ENCODE results near the gene CDY2A.
"Not testable (repeated sequence)": the region's sequence is repeated elsewhere in the genome, so short reads cannot be mapped to it uniquely, and the experiment has no call there.

DNA sequence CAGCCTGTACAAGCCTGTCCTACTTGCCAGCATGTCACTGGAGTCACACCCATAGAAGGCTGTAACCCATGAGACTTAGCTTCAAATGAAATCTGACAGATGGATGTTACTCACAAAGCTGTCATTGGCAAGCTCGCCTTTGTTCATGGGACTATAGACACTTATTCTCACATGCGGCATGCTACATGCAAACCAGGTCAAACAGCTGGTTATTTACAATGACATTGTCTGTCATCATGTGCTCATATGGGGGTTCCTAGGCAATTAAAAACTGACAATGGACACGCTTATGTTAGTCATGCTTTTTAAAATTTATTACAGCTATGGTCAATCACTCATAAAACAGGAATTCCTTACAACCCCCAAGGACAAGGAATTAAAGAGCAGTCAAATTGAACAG lies 30.9 kb downstream of the CDY2A start:
- TF ChIP-seq MAZ (IDR thresholded peaks at IDR 0.05; ENCODE audit: borderline replicate concordance, low read depth, low read length); POLR2A (IDR thresholded peaks at IDR 0.05; ENCODE audit: low read depth, low read length): not testable (repeated sequence)
- TF ChIP-seq, protein P1, sequence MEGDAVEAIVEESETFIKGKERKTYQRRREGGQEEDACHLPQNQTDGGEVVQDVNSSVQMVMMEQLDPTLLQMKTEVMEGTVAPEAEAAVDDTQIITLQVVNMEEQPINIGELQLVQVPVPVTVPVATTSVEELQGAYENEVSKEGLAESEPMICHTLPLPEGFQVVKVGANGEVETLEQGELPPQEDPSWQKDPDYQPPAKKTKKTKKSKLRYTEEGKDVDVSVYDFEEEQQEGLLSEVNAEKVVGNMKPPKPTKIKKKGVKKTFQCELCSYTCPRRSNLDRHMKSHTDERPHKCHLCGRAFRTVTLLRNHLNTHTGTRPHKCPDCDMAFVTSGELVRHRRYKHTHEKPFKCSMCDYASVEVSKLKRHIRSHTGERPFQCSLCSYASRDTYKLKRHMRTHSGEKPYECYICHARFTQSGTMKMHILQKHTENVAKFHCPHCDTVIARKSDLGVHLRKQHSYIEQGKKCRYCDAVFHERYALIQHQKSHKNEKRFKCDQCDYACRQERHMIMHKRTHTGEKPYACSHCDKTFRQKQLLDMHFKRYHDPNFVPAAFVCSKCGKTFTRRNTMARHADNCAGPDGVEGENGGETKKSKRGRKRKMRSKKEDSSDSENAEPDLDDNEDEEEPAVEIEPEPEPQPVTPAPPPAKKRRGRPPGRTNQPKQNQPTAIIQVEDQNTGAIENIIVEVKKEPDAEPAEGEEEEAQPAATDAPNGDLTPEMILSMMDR (conservative IDR thresholded peaks at IDR 0.05; ENCODE audit: low read depth, low read length) = not testable (repeated sequence)

Measured in IMR-90 (cell line).